A549 (cell line): ENCODE measurements around the gene OSGIN1. TPM values are rescaled to one million over a fixed set of nuclear protein-coding genes. Genes with fewer than 3 reads are reported as not detected.

ENCODE experiments used
- ATAC-seq, 2 experiments: fragments of 200-7000 bp in 1 of 2; fragments of >200 bp in 1 of 2; cut with Nextera tagmentation in 1 of 2; cut with Tn5 transposase in 1 of 2; 3 replicates each; pipeline versions ENCODE4 v1.8.0 to v1.9.1; 2018 to 2020; ENCODE audit warnings: mild to moderate bottlenecking in 1 of 2, moderate library complexity in 1 of 2
- CTCF ChIA-PET: fragments of 300-600 bp; sonication (Branson Sonifier 250); formaldehyde crosslinking; extraction: SDS; loops from one replicate; lab custom pipeline; 2021; ENCODE audit warnings: antibody characterized with exemption, inconsistent platforms; lab: Yijun Ruan, JAX
- POLR2A ChIA-PET: fragments of 350-600 bp; formaldehyde crosslinking; extraction: SDS; loops from one replicate; lab custom pipeline; 2021; ENCODE audit warnings: antibody characterized with exemption, inconsistent platforms; lab: Yijun Ruan, JAX
- DNase-seq, 2 experiments: peaks; one replicate each; pipeline versions ENCODE4 v3.0.0 to v3.0.0-alpha.2; 2011 to 2016; ENCODE audit warnings: low read depth in 1 of 2, low spot score in 1 of 2
- FAIRE-seq: peaks from 2 replicates; lab custom pipeline; 2011; peaks lifted over from hg19 to GRCh38; lab: Jason Lieb, UNC
- H3K27ac ChIP-seq, 2 experiments: fragments of >200 bp; sonication (Bioruptor Twin); formaldehyde crosslinking; 3 replicates each; pipeline ENCODE4 v1.5.1; 2016 to 2017
- H3K4me1 ChIP-seq: fragments of >200 bp; sonication (Bioruptor Twin); formaldehyde crosslinking; 3 replicates; pipeline ENCODE4 v1.6.1; 2016
- H3K4me2 ChIP-seq: fragments of >200 bp; sonication (Bioruptor Twin); formaldehyde crosslinking; 3 replicates; pipeline ENCODE4 v1.6.1; 2016
- H3K4me3 ChIP-seq: fragments of >200 bp; sonication (Bioruptor Twin); formaldehyde crosslinking; 3 replicates; pipeline ENCODE4 v1.5.1; 2016
- H3K9me3 ChIP-seq: fragments of >200 bp; sonication (Bioruptor Twin); formaldehyde crosslinking; 3 replicates; pipeline ENCODE4 v1.6.1; 2016
- CBX8 ChIP-seq: fragments of 200-600 bp; sonication (generic); IDR thresholded peaks from 2 replicates; pipeline ENCODE4 v1.6.1; 2016
- EHF ChIP-seq: fragments of 250-450 bp; sonication (Bioruptor Pico); IDR thresholded peaks from 2 replicates; pipeline ENCODE4 v1.5.0; 2020; ENCODE audit warnings: mild to moderate bottlenecking
- EHMT2 ChIP-seq: fragments of 200-600 bp; sonication (generic); IDR thresholded peaks from 2 replicates; pipeline ENCODE4 v1.6.1; 2016; ENCODE audit warnings: antibody characterized with exemption, low read depth, mild to moderate bottlenecking, moderate library complexity
- ELK1 ChIP-seq: fragments of 150-350 bp; IDR thresholded peaks from 2 replicates; pipeline ENCODE4 v1.6.1; 2014; ENCODE audit warnings: low read depth, mild to moderate bottlenecking, low read length
- EP300 ChIP-seq, 2 experiments: fragments of >200 bp; sonication (Bioruptor Twin); formaldehyde crosslinking; IDR thresholded peaks; 2 replicates in 1 of 2; 3 replicates in 1 of 2; pipeline ENCODE4 v1.6.1; 2016 to 2017
- FOSB ChIP-seq: fragments of 250-450 bp; sonication (Bioruptor Pico); IDR thresholded peaks from 2 replicates; pipeline ENCODE4 v1.5.0; 2020; ENCODE audit warnings: mild to moderate bottlenecking, moderate library complexity
- FOXS1 ChIP-seq: fragments of 250-450 bp; sonication (Bioruptor Pico); IDR thresholded peaks from 2 replicates; pipeline ENCODE4 v1.5.0; 2020; ENCODE audit warnings: mild to moderate bottlenecking, moderate library complexity
- HDAC2 ChIP-seq: fragments of 200-600 bp; sonication (generic); IDR thresholded peaks from 2 replicates; pipeline ENCODE4 v1.6.1; 2016
- HMGXB4 ChIP-seq: fragments of 250-450 bp; sonication (Bioruptor Pico); IDR thresholded peaks from 2 replicates; pipeline ENCODE4 v1.5.0; 2021; ENCODE audit warnings: mild to moderate bottlenecking, moderate library complexity, borderline replicate concordance
- HOXA7 ChIP-seq: fragments of 250-450 bp; sonication (Bioruptor Pico); IDR thresholded peaks from 2 replicates; pipeline ENCODE4 v1.5.0; 2020; ENCODE audit warnings: mild to moderate bottlenecking, moderate library complexity
- JUN ChIP-seq, 2 experiments: fragments of >200 bp; sonication (Bioruptor Twin); formaldehyde crosslinking; IDR thresholded peaks; 2 replicates in 1 of 2; 3 replicates in 1 of 2; pipeline ENCODE4 v1.6.1; 2016 to 2017
- JUNB ChIP-seq: fragments of >200 bp; sonication (Bioruptor Twin); formaldehyde crosslinking; IDR thresholded peaks from 2 replicates; pipeline ENCODE4 v1.6.1; 2016
- KDM1A ChIP-seq: fragments of 200-600 bp; sonication (generic); IDR thresholded peaks from 2 replicates; pipeline ENCODE4 v1.6.1; 2016; ENCODE audit warnings: low read depth, mild to moderate bottlenecking
- KDM5A ChIP-seq: fragments of 200-600 bp; sonication (generic); IDR thresholded peaks from 2 replicates; pipeline ENCODE4 v1.6.1; 2016; ENCODE audit warnings: antibody characterized with exemption, mild to moderate bottlenecking
- MAZ ChIP-seq: fragments of 150-350 bp; IDR thresholded peaks from 2 replicates; pipeline ENCODE4 v1.6.1; 2014; ENCODE audit warnings: antibody characterized with exemption, low read depth, low read length, borderline replicate concordance
- MYC ChIP-seq: IDR thresholded peaks from 2 replicates; pipeline ENCODE4 v1.6.1; 2012; ENCODE audit warnings: mild to moderate bottlenecking, inconsistent platforms, low read length, improper control_type of control experiment, borderline replicate concordance
- NFE2L2 ChIP-seq: fragments of 150-350 bp; conservative IDR thresholded peaks from 2 replicates; pipeline ENCODE4 v1.6.1; 2014; ENCODE audit warnings: low read length
- PBX3 ChIP-seq: IDR thresholded peaks from 2 replicates; pipeline ENCODE4 v1.6.1; 2012
- PHF8 ChIP-seq: fragments of 200-600 bp; sonication (generic); IDR thresholded peaks from 2 replicates; pipeline ENCODE4 v1.6.1; 2016; ENCODE audit warnings: low read depth, mild to moderate bottlenecking, antibody characterized with exemption, moderate library complexity, borderline replicate concordance
- POLR2AphosphoS2 ChIP-seq: conservative IDR thresholded peaks from 2 replicates; pipeline ENCODE4 v1.6.1; 2012; ENCODE audit warnings: low read length, improper control_type of control experiment, inconsistent platforms
- RAD21 ChIP-seq, 2 experiments: fragments of >200 bp in 1 of 2; sonication (Bioruptor Twin) in 1 of 2; formaldehyde crosslinking in 1 of 2; IDR thresholded peaks in 1 of 2; conservative IDR thresholded peaks in 1 of 2; 2 replicates in 1 of 2; 3 replicates in 1 of 2; pipeline ENCODE4 v1.6.1; 2012 to 2018; ENCODE audit warnings: inconsistent platforms in 1 of 2
- RCOR1 ChIP-seq: fragments of 150-350 bp; IDR thresholded peaks from 2 replicates; pipeline ENCODE4 v1.6.1; 2014; ENCODE audit warnings: antibody characterized with exemption, low read length, low read depth
- RFX5 ChIP-seq: fragments of 450-650 bp; IDR thresholded peaks from 2 replicates; pipeline ENCODE4 v1.7.1; 2014; ENCODE audit warnings: antibody characterized with exemption, mild to moderate bottlenecking, moderate library complexity
- SMC3 ChIP-seq: fragments of >200 bp; sonication (Bioruptor Twin); formaldehyde crosslinking; IDR thresholded peaks from 3 replicates; pipeline ENCODE4 v1.6.1; 2018; ENCODE audit warnings: inconsistent platforms
- SREBF2 ChIP-seq: fragments of 450-650 bp; IDR thresholded peaks from 2 replicates; pipeline ENCODE4 v1.6.1; 2014; ENCODE audit warnings: mild to moderate bottlenecking, moderate library complexity
- TP53 ChIP-seq: fragments of 250-450 bp; sonication (Bioruptor Pico); IDR thresholded peaks from 2 replicates; pipeline ENCODE4 v1.5.0; 2021; ENCODE audit warnings: mild to moderate bottlenecking, moderate library complexity
- ZFP36 ChIP-seq: fragments of 450-650 bp; IDR thresholded peaks from 2 replicates; pipeline ENCODE4 v1.6.1; 2014; ENCODE audit warnings: borderline replicate concordance; ENCODE audit not compliant: partially characterized antibody
- ZNF302 ChIP-seq: fragments of 250-450 bp; sonication (Bioruptor Pico); IDR thresholded peaks from 2 replicates; pipeline ENCODE4 v1.9.0; 2021; ENCODE audit warnings: inconsistent platforms, mild to moderate bottlenecking, moderate library complexity
- WGBS: methylation state at CpG from one replicate; pipeline ENCODE4 v1.1.6; 2017; ENCODE audit errors: missing lambda C conversion rate; 5-methylcytosine and 5-hydroxymethylcytosine counted together
- polyA plus RNA-seq, 4 experiments: library from polyadenylated mRNA; depleted of rRNA in 3 of 4; stranded (reverse); fragments of >200 nt; fragmentation: RNase III in 1 of 4; extraction: RNeasy Plus Mini Kit Qiagen cat#74134 plus additional on column Dnase treatment in 1 of 4; gene quantifications; 2 replicates in 3 of 4; 3 replicates in 1 of 4; pipeline ENCODE4 v1.2.3, GENCODE V29; 2011 to 2017
- TF ChIP-seq, protein P1 (sequence below): fragments of 450-650 bp; IDR thresholded peaks from 2 replicates; pipeline ENCODE4 v1.6.1; 2014; ENCODE audit warnings: antibody characterized with exemption

OSGIN1 gene
- polyA plus RNA-seq, 2 of the 4 experiments (the other 2 are of a cell fraction) = 25.9 to 37.6 TPM

DNA sequence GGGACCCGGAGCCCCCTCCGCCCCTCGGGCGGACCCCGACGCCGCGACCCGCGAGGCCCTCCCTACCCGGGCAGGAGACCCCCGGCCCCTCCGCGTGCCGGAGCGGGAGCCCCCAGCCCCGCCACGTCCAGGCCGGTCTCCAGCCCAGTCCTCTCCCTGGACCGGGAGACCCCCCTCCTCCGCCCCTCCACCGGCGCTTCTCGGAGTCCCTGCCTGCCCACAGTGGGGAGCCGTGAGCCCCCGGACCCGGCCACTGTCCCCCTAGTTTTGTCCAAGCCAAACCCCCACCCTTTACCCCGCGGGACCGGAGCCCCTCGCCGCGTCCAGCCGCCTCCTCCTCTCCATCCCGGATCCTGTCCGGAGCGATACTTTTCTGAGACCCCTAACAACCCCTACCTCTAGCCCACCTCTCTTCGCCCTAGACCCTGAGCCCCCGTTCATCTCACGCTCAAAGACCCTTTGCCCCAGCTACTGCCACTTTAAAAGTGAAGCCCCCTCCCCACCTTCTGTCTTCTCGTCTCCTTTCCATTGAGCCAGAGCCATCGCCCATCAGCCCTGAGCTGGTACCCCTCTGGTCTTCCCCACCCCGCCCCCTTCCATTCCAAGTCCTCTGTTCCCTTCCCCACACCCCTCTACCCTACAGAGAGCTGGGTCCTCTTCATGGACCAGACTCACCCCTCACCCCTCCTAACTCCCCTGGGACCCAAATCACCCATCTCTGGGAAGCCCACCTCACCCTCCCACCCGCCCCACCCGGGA lies 16.0 kb downstream of the OSGIN1 start:
- ATAC-seq = no peak
- no peak overlapping the region for H3K27ac ChIP-seq
- H3K9me3 ChIP-seq = no peaks in the 10 kb centered on the region
- TF ChIP-seq EHF (CRISPR knock-in tag) (no peak), KDM5A (no peak), HMGXB4 (no peak), FOXS1 (no peak), POLR2AphosphoS2 (no peak), RCOR1 (no peak), HOXA7 (no peak), EHMT2 (no peak), CBX8 (no peak), ZNF302 (CRISPR knock-in tag) (no peak), FOSB (CRISPR knock-in tag) (no peak), MAZ (no peak), NFE2L2 (no peak), TP53 (CRISPR knock-in tag) (no peak), RAD21 (conservative IDR thresholded peaks at IDR 0.05 in 1 of 2, IDR thresholded peaks at IDR 0.05 in 1 of 2) (no peak), SMC3 (no peak), JUN (IDR thresholded peaks at IDR 0.05) (no peak), SREBF2 (no peak), JUNB (no peak), EP300 (IDR thresholded peaks at IDR 0.05) (no peak)
- POLR2A ChIA-PET = no interaction called here
- no peaks in the 10 kb centered on the region for H3K4me1 ChIP-seq
- CTCF ChIA-PET = interaction anchor here (0.9 to 4.2 kb wide), 7 partner anchors 7 to 218 kb away, joined by 3 to 28 read pairs (median 5); partner anchors contain the start of gene TAF1C
- no peak overlapping the region for H3K4me2 ChIP-seq
- H3K4me3 ChIP-seq = no peak overlapping the region
- no peak for FAIRE-seq
- WGBS = 88% methylated on average over 25 of the region's 45 CpGs
- DNase-seq = no peak

DNA sequence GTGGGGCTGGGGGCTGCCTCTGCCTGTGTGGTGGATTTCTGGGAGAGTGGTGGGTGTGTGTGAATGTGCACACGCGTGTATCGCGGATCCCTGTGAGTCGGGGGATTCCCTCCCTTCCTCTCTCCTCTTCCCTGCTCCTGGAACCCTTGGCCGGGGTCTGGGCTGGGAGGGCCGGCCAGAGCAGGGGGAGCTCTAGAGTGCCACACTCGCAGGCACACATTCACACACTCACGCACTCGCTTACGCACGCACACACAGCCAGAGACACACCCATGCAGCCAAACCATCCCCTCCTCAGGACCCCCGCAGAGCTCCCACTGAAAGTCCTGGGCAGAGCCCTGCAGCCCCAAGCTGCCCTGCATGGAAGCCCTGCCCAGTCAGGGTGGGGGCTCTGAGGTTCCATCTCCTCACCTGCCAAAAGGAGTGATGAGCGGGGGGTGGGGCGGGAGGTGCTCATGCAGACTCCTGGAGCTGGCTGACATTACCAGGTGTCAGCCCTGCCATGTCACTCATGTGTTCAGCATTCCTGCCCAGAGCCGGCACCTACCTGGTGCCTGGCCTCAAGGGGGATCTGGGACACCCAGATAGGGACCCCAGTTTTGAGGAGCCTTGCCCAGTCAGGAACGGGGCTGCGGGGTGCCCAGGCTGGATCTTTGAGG lies 16.9 kb downstream of the OSGIN1 start:
- TF ChIP-seq RCOR1 = no peak
- no peak for TF ChIP-seq SREBF2
- TF ChIP-seq MAZ = no peak
- TF ChIP-seq RFX5 = no peak
- TF ChIP-seq PBX3 = no peak
- TF ChIP-seq POLR2AphosphoS2 = no peak
- no peak for TF ChIP-seq ZFP36
- TF ChIP-seq HDAC2 = no peak
- TF ChIP-seq PHF8 = no peak
- no peak for TF ChIP-seq MYC
- TF ChIP-seq ELK1 = no peak
- no peak for TF ChIP-seq RAD21 (conservative IDR thresholded peaks at IDR 0.05 in 1 of 2, IDR thresholded peaks at IDR 0.05 in 1 of 2)
- TF ChIP-seq, protein P1, sequence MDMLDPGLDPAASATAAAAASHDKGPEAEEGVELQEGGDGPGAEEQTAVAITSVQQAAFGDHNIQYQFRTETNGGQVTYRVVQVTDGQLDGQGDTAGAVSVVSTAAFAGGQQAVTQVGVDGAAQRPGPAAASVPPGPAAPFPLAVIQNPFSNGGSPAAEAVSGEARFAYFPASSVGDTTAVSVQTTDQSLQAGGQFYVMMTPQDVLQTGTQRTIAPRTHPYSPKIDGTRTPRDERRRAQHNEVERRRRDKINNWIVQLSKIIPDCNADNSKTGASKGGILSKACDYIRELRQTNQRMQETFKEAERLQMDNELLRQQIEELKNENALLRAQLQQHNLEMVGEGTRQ = no peak
- TF ChIP-seq FOXS1 = no peak
- TF ChIP-seq SMC3 = no peak
- no peak for TF ChIP-seq TP53 (CRISPR knock-in tag)
- no peak for TF ChIP-seq HOXA7
- no peak for TF ChIP-seq JUNB
- no peak for TF ChIP-seq KDM1A
- TF ChIP-seq KDM5A = no peak
- peak in 1 of 2 experiments; percentile 1; a peak in 3 of 6 replicates for ATAC-seq
- CTCF ChIA-PET = interaction anchor here (0.5 to 4.2 kb wide), 12 partner anchors 8 to 217 kb away, joined by 3 to 28 read pairs (median 4); partner anchors contain the start of gene TAF1C
- POLR2A ChIA-PET = no interaction called here
- FAIRE-seq = no peak
- Histone ChIP-seq H3K9me3 (no peaks in the 10 kb centered on the region), H3K4me3 (no peak overlapping the region), H3K4me1 (no peaks in the 10 kb centered on the region), H3K4me2 (no peak overlapping the region), H3K27ac (no peak overlapping the region)
- 94% methylated on average over 16 of the region's 18 CpGs for WGBS
- no peak for DNase-seq
